ENCODE results near the gene THEMIS.

DNA sequence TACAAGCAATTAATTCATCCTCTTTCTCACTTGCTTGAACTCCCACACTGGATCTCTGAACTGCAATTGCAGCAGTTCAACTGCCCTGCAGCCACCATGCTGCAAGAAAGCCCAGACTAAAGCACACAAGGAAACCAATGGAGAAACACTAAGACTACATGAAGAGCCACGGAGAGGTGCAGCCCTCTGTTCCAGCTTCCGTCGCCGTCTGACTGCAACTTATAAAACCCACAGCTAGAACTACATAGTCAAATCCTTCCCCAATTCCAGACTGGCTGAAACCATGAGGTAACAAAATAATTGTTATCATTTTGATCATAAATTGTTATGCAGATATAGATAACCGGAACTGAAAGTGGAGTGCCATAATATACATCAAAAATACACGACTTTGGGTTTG is 21.1 kb upstream of the THEMIS start:
- TF ChIP-seq, protein P1, sequence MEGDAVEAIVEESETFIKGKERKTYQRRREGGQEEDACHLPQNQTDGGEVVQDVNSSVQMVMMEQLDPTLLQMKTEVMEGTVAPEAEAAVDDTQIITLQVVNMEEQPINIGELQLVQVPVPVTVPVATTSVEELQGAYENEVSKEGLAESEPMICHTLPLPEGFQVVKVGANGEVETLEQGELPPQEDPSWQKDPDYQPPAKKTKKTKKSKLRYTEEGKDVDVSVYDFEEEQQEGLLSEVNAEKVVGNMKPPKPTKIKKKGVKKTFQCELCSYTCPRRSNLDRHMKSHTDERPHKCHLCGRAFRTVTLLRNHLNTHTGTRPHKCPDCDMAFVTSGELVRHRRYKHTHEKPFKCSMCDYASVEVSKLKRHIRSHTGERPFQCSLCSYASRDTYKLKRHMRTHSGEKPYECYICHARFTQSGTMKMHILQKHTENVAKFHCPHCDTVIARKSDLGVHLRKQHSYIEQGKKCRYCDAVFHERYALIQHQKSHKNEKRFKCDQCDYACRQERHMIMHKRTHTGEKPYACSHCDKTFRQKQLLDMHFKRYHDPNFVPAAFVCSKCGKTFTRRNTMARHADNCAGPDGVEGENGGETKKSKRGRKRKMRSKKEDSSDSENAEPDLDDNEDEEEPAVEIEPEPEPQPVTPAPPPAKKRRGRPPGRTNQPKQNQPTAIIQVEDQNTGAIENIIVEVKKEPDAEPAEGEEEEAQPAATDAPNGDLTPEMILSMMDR (IDR thresholded peaks at IDR 0.05): no peak
- no peak for TF ChIP-seq POLR2A (IDR thresholded peaks at IDR 0.05)
- TF ChIP-seq POLR2AphosphoS5 (IDR thresholded peaks at IDR 0.05): no peak
